Measurements from ENCODE around the gene PHLDA2.

DNA sequence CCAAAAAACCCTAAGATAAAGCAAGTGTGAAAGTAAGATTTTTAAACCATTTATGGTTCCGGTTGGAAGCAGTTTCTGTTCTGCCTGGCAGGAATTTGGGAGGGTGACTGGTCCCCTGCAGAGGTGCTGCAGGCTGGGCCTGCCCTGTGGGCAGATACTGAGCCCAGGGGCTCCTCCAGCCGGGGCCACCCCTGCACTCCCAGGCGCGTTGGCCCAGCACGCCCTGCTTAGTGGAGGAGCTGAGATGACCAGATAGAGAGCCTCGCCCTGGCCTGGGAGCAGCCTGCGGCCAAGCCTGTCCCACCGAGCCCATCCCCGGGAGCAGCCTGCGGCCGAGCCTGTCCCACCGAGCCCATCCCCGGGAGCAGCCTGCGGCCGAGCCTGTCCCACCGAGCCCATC is 8.0 kb downstream of the PHLDA2 start:
- no peak for TF ChIP-seq POLR2AphosphoS5 (IDR thresholded peaks at IDR 0.05; ENCODE audit: low read depth, low read length)
- no peak for TF ChIP-seq THYN1 (CRISPR knock-in tag; IDR thresholded peaks at IDR 0.05; ENCODE audit: borderline replicate concordance, low read depth)
- no peak for TF ChIP-seq ZBTB38 (CRISPR knock-in tag; IDR thresholded peaks at IDR 0.05)
- TF ChIP-seq ATF1 (CRISPR knock-in tag; IDR thresholded peaks at IDR 0.05) = no peak
- TF ChIP-seq MZF1 (CRISPR knock-in tag; IDR thresholded peaks at IDR 0.05; ENCODE audit: borderline replicate concordance) = no peak
- no peak for TF ChIP-seq RNF2 (conservative IDR thresholded peaks at IDR 0.05; ENCODE audit: low read depth)
- TF ChIP-seq EEA1 (CRISPR knock-in tag; IDR thresholded peaks at IDR 0.05; ENCODE audit: borderline replicate concordance) = no peak
- TF ChIP-seq, protein P1, sequence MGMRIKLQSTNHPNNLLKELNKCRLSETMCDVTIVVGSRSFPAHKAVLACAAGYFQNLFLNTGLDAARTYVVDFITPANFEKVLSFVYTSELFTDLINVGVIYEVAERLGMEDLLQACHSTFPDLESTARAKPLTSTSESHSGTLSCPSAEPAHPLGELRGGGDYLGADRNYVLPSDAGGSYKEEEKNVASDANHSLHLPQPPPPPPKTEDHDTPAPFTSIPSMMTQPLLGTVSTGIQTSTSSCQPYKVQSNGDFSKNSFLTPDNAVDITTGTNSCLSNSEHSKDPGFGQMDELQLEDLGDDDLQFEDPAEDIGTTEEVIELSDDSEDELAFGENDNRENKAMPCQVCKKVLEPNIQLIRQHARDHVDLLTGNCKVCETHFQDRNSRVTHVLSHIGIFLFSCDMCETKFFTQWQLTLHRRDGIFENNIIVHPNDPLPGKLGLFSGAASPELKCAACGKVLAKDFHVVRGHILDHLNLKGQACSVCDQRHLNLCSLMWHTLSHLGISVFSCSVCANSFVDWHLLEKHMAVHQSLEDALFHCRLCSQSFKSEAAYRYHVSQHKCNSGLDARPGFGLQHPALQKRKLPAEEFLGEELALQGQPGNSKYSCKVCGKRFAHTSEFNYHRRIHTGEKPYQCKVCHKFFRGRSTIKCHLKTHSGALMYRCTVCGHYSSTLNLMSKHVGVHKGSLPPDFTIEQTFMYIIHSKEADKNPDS (CRISPR knock-in tag; IDR thresholded peaks at IDR 0.05) = no peak
- TF ChIP-seq, protein P2, sequence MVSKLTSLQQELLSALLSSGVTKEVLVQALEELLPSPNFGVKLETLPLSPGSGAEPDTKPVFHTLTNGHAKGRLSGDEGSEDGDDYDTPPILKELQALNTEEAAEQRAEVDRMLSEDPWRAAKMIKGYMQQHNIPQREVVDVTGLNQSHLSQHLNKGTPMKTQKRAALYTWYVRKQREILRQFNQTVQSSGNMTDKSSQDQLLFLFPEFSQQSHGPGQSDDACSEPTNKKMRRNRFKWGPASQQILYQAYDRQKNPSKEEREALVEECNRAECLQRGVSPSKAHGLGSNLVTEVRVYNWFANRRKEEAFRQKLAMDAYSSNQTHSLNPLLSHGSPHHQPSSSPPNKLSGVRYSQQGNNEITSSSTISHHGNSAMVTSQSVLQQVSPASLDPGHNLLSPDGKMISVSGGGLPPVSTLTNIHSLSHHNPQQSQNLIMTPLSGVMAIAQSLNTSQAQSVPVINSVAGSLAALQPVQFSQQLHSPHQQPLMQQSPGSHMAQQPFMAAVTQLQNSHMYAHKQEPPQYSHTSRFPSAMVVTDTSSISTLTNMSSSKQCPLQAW (CRISPR knock-in tag; IDR thresholded peaks at IDR 0.05) = no peak
- TF ChIP-seq, protein P3, sequence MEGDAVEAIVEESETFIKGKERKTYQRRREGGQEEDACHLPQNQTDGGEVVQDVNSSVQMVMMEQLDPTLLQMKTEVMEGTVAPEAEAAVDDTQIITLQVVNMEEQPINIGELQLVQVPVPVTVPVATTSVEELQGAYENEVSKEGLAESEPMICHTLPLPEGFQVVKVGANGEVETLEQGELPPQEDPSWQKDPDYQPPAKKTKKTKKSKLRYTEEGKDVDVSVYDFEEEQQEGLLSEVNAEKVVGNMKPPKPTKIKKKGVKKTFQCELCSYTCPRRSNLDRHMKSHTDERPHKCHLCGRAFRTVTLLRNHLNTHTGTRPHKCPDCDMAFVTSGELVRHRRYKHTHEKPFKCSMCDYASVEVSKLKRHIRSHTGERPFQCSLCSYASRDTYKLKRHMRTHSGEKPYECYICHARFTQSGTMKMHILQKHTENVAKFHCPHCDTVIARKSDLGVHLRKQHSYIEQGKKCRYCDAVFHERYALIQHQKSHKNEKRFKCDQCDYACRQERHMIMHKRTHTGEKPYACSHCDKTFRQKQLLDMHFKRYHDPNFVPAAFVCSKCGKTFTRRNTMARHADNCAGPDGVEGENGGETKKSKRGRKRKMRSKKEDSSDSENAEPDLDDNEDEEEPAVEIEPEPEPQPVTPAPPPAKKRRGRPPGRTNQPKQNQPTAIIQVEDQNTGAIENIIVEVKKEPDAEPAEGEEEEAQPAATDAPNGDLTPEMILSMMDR (CRISPR knock-in tag; IDR thresholded peaks at IDR 0.05) = no peak
- no peak for TF ChIP-seq ZNF530 (CRISPR knock-in tag; IDR thresholded peaks at IDR 0.05; ENCODE audit: low read depth)
- TF ChIP-seq JUND (CRISPR knock-in tag; IDR thresholded peaks at IDR 0.05) = no peak
- TF ChIP-seq, protein P4, sequence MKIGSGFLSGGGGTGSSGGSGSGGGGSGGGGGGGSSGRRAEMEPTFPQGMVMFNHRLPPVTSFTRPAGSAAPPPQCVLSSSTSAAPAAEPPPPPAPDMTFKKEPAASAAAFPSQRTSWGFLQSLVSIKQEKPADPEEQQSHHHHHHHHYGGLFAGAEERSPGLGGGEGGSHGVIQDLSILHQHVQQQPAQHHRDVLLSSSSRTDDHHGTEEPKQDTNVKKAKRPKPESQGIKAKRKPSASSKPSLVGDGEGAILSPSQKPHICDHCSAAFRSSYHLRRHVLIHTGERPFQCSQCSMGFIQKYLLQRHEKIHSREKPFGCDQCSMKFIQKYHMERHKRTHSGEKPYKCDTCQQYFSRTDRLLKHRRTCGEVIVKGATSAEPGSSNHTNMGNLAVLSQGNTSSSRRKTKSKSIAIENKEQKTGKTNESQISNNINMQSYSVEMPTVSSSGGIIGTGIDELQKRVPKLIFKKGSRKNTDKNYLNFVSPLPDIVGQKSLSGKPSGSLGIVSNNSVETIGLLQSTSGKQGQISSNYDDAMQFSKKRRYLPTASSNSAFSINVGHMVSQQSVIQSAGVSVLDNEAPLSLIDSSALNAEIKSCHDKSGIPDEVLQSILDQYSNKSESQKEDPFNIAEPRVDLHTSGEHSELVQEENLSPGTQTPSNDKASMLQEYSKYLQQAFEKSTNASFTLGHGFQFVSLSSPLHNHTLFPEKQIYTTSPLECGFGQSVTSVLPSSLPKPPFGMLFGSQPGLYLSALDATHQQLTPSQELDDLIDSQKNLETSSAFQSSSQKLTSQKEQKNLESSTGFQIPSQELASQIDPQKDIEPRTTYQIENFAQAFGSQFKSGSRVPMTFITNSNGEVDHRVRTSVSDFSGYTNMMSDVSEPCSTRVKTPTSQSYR (CRISPR knock-in tag; IDR thresholded peaks at IDR 0.05; ENCODE audit: borderline replicate concordance) = no peak

Measured in HepG2 (cell line).